ENCODE data around the gene DPP6. TPM values are rescaled to one million over a fixed set of nuclear protein-coding genes. Genes with fewer than 3 reads are reported as not detected.

DPP6 gene
- total RNA-seq, 1 donor from 2014 or later: 5.1 TPM

DNA sequence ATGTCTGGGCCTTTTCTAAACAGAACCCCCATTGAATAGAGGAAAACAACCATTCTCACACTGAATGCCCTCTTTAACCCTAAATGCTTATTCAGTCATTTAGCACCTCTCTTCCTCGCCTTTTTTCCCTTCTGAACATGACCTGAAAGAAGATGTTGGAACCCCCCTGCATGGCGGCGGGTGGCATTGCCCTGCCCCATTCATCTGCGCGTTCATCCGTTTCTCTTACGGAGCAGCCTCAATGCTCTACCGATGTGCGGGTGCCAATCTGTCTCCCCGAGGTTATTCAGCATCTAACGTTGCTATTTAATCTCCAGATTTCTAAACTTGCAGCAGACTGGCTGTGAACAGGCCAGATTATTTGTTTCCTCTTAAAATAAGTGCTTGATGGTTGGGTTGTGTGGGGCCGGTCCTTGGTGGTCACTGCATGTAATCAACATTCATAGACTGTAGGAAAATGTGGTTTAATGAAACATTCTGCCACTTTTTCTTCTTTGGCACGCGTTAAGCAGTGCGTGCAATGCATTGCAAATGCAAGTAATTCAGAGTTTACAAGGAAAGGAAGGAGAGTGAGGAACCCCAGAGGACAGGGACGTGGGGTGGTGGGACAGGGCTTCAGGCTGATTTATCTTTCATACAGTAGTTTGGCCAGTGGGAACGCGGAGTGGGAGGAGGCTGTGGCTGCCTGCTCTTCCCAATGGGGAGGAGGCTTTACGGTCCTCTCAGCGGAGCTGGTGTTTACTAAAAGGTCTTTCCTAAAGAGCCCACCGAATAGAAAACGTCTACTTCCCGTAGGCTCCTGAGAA is 286.7 kb downstream of the DPP6 start:
- no peak for DNase-seq

- no peak for DNase-seq
Observed at GRCh38 chr7:154342971-154343633, 290.9 kb downstream of the DPP6 start.

GRCh38 chr7:154343778-154344412 is 291.7 kb downstream of the DPP6 start:
- no peak for DNase-seq

- no peak for DNase-seq
Observed at GRCh38 chr7:154345093-154345492, 292.9 kb downstream of the DPP6 start.

DNA sequence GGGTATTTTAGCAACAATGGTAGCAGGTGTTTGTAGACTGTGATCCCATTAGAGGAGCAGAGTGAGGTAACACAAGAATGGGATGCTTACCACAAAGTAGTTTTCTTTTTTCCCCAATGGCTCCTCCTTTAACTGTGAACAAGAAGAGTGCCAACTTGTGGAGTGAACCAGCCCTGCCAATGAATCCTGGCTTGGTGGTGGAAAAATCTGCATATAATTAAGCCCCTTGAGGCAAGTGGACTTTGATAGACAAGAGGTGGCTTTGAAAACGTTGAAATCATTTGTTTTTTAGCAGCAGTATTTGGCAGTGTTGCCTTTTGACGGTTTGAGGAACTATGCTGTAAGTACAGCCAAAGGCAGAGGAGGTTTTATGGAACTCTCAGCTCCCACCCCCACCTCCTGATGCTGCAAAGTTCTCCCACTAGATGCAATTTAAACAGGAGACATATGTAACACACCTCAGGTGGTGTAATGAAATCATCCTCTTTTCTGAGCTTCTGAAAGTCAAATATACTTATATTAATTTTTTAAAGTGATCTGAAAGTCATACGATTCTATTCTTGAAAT is 295.6 kb downstream of the DPP6 start:
- peak; percentile 3 for DNase-seq

DNA sequence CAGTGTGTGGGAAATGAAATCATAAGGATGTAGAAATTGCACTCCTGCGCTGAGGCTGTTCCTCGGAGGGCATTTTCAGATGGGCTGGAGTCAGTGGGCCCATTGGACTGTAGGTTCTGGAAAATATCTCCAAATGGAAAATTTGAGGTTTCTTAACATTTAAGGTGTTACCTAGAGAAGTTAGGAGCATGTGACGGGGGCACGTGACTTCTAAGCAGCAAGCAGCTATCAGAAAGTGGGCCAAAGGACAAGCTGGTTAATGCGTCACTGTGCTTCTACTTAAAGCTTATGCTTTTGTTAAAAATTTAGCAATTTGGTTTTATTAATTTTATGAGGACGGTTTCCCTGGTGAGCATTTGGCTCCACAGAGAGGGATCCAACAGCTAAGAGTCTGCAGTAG is 298.7 kb downstream of the DPP6 start:
- no peak for DNase-seq

- no peak for DNase-seq
Observed at GRCh38 chr7:154353355-154353767, 301.2 kb downstream of the DPP6 start.

DNA sequence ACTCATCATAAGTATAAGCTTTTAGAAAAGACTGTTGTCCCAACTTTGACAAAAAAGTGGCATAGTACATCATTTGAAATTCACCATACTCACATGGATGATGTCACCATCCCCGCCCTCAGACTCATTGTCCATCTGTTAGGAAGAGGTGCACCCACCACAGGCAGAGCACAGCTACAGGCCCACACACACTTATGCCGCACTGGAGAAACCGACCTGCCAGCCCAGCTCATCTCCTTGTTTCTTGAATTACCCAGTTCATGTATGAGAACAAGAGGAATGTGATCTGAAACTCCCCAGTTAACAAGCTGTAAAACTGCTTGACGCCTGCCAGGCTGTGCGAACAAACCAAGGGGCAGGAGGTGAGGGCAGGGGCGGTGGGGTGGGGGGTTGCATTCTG is 312.0 kb downstream of the DPP6 start:
- no peak for DNase-seq

- DNase-seq: no peak
Observed at GRCh38 chr7:154371424-154371823, 319.2 kb downstream of the DPP6 start.

DNA sequence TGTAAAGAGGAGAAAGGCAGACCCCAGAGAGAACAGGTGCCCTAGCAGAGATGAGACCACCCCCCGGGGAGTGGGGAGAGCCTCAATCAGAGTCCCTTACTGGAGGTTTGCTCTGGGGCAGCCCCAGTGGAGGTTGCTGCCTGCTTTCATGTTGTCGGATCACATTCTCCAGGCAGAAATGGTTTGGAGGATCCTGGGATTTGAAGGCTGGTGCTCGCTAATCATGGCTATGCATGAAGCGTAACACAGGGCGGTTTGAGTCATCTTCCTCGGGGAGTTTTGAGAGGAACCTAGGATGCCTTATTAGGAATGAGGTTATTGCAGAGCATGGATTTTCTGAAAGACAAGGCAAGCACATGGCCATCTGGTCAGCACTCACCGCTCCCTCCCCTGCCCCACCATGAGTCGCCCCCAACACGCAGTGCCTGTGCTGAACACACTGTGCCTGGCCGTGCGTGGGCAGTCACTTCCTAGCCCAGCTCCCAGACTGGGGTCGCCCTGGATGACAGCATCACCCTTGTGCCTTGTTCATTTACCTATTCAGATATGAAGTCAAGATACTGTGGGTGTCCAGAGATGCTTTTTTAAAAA is 319.9 kb downstream of the DPP6 start:
- DNase-seq: no peak

DNA sequence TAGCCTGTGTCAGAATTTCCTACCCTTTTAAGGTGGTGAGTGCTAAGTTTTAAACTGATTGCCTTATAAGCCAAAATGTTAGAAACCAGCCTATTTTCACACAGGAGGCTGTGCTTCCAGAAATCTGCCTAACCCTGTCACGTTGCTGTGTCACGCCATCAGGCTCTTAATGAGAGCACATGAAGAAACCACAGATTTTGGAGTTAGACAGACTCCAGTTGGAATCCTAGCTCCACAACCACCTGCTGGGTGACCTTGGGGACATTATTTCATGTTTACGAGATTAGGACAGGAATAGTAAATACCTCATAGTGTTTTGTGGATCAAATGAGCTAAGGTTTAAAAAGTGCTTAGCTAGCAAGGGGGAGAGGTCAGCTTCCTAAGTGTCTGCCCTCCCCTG is 321.8 kb downstream of the DPP6 start:
- no peak for DNase-seq

DNA sequence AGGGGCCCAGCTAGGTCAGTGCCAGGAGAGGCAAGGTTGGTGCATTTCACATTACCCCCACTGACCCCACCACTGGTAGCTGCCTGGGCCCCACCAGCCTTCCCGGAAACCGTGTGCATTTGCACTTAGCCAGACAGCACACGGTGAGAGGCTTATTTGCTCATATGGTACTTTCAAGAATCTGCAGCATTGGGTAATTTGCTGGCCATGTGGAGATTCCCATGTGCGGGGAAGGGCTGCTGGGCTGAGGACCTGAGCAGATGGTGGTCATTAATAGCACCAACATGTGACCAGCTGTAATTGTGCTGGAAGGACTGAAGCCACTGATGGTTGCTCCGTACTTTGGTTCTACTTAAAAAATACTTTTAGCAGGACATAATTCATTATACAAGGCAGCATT is 323.8 kb downstream of the DPP6 start:
- no peak for DNase-seq

DNA sequence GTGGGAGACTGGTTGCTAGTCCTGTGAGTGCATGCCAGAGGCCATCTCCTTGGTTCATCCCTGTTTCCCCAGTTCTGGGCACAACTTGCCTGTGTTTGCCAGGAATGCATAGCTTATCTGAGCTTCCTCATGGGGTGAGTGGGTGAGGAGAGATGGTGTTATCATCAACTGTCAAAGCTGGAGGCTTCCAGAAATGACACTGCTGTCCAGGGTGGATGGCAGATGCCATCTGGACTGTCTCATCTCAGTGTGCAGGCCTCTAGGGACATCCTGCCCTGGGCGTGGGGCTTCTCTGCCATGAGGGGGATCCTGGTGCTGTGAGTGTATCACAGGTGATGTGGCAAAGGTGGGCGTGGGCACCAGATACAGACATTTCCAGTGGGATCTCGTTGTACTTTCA is 328.6 kb downstream of the DPP6 start:
- DNase-seq: no peak

DNA sequence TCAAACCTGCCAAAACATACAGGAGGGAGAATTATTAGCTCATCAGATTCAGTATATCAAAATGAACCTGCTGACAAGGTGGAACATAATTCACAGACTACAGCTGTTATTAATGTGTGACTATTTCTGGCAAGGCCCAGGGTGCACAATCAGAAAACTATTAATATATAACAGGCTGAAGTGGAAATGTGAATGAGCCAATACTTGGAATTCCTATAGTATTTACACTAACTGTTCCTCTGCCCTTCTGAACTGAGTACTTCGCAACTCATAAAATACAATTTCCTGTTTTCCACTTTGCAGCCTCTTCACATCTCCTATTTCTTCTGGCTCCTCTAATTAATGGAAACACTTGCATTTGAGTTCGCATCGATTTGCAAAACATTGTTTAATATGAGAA is 330.8 kb downstream of the DPP6 start:
- DNase-seq: no peak

DNA sequence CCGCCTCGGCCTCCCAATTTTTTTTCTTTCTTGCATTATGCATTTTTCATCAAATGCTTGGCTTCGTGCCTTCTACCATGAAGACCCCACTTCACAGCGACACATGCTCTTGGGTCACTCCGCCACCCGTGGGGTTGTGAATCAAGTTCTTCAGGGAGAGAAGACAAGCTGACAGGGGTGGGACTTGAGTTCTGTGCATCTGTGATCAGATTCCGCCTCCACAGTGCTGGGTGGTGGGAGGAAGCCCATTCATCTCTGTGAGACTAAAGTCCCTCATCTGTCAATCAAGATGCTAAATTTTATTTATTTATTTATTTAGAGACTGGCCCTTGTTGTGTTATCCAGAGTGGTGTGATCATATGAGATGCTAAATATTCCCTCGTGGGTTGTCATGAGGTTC is 333.0 kb downstream of the DPP6 start:
- DNase-seq: no peak

GRCh38 chr7:154387252-154387651 is 335.1 kb downstream of the DPP6 start:
- DNase-seq: no peak

GRCh38 chr7:154388412-154388811 is 336.2 kb downstream of the DPP6 start:
- DNase-seq: no peak

DNA sequence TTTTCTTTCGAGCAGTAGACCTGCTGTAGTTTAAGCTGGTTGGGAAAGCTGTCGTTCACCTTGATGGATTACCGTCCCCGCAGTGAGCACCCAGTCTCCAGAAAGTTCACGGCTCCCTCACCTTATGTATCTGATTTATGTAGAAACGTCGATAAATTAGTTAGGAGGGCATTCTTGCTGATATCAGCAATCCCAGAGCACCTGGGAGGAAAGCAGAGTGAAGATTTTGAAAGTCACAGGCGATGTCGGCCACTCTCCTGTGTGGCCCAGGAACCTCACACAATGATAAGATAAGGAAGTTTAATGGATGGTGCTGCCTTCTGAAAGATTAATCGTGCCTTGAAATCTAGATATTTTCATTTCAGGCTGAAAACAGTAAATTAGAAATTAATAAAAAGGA is 336.8 kb downstream of the DPP6 start:
- DNase-seq: no peak

DNA sequence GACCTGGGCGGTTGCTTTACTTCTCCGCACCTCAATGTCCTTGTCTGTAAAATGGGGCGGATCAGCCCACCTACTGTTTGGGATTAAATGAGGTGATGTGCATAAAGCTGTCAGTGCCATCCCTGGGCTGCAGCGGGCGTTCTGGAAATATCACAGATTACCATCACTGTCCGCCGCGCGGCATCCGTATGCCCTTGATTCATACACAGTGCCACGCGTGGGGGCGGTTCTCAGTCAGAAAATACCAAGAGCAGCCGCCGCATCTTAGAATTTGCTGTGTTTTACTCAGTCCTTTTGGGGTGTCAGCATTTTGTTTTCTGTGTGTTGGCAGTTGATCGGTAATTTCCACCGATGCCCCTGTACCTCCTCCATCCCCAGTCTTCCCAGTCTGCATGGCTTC is 338.8 kb downstream of the DPP6 start:
- DNase-seq: no peak

GRCh38 chr7:154394804-154395203 is 342.6 kb downstream of the DPP6 start:
- no peak for DNase-seq

DNA sequence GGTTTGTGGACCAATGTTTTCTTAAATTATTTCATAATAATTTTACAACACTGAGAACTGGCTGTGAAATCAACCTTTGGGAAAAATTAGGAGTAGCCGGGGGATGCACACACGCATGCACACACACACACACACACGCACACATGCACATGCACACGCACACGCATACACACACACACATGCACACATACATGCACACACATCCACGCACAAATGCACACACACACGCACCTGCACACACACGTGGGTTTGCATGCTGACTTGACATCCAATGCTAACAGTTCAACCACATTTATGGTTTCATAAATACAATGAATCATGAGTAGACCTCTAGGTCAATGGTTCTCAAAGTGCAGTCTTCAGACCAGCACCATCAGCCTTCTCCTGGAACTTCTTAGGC is 354.1 kb downstream of the DPP6 start:
- no peak for DNase-seq

DNA sequence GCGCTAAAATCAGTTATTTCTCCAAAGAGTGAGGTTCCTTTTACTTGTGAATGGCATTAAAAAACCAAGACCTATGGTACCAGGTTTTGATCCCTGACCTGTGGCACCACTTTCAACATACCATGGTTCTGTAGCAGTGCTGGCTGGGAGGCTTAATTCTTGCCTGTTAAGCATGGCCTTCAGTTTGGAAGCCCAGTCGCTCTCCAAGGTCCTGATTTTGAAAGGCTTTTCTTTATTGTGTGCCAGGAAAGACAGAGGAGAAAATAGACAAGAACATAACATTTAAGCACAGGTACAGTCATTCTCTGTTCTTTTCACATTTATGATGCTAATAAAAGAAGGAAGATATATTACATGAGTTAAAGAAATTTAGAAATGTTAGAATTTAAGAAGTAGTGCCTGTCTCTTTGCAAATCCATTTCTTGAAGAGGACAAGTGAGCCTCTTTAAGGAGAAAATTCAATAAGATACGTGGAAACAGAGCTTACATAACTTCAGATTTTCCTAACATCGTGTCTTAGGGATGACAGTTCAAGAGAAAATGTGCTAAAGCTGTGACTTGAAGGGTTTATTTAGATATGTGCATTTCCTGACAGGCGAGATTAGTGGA is 357.6 kb downstream of the DPP6 start:
- peak; percentile 88 for DNase-seq
